ENCODE results near the gene ST6GALNAC3.
A peak's percentile ranks its signal among the peaks of the same experiment; 100 is the strongest.
"Not testable (repeated sequence)": the region's sequence is repeated elsewhere in the genome, so short reads cannot be mapped to it uniquely, and the experiment has no call there.

The ST6GALNAC3 gene

DNA sequence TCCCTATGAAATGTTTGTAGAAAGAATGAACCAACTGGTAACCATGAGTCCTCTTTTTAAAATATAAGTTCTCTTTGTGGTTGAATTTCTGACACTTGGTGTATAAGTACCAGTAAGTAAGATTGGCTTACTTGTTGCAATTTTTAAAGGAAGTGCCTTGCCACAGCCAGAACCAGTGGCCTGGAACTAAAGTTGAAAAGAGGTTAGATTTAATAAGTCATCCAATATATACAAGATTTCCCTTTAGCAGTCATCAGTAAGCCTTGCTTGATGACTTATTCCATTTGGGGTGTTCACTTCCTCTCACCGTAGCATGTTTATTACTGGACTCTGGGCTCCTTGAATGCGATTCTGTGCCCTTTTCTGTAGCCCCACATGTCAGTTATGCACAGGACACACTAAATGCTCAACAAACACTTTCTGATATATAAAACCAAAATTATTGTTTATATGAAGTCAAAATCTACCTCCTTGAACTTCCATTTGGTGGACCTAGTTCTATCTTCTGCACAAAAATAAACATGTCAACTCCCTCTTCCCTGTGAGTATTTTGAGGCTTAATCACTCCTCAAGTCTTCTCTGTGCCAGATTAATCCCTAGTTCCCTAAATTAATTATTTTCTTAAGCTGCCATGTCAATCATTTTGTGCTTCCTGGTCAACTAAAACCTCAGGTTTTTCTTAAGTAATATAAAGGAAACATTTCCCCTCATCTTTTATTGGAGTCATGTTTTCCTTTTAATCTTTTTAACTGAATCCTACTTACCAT, 218.1 kb downstream of the ST6GALNAC3 start:
- DNase-seq: no peak

DNA sequence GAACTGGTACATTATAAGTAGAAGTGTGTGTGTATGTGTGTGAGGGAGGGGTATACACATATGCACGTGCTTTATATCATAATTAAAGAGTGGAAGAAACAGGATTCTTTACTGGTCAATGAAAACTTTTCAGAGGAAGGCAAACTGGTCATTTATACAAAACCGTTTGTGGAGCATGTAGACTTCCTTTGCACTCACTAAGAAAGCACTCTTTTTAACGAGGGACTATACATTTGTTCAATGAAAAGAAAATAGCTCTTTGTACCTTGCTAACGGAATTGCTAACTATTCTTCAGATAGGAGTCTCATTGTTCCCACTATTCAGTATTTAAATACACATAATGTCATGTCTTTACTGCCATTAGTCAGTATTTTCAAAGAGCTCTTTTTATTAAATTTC, 219.3 kb downstream of the ST6GALNAC3 start:
- DNase-seq: no peak

DNA sequence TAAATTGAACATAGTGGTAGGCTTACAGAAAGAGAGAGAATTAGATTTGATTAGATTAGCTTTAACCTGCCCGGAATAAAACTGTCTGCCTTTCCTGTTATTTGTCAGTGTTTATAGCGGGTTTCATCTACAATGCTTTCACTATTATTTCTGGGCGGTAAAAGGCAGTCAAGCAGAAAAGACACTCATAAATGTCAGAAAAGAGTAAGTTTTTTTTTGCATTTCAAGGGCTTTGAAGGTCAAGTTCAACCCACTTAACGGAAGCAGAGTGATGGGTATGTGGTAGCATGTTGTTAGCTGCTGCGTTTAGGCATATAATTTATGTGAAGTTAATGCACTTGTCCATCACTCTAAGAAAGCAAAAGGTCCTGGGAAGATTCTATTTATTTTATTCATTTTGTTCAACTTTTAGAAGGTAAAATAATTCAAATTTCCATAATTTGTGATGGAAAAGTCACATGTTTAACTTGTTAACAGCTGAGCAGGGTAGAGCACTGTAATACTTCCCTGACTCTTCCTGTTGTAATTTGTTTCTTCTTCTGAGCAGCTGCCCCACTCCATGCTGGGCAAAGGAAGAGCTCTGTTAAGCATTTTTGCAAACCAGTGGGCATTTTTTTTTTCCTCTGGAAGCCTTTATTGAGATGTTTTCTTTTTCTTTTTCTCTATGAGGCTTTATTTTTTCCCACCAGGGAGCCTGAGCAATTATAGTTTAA, 220.1 kb downstream of the ST6GALNAC3 start:
- DNase-seq: no peak

DNA sequence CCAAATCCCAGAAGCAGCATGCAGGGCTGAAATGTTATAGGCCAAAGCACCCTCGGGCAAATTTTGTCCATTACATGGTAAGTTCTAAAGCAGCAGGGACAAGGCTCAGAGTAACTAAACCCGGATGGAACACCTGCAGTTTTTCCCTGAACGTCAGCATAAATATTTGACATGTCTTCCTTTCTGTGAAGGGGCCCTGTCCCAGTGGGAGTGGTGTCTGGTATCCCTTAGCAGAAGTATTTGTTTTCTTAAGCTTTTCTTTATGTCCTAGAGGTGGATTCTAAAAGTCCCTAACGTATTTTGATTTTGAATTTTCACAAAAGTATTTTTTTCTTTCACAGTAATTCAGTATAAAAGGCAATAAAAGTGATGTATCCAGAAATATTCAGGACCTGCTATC, 223.9 kb downstream of the ST6GALNAC3 start:
- no peak for DNase-seq

DNA sequence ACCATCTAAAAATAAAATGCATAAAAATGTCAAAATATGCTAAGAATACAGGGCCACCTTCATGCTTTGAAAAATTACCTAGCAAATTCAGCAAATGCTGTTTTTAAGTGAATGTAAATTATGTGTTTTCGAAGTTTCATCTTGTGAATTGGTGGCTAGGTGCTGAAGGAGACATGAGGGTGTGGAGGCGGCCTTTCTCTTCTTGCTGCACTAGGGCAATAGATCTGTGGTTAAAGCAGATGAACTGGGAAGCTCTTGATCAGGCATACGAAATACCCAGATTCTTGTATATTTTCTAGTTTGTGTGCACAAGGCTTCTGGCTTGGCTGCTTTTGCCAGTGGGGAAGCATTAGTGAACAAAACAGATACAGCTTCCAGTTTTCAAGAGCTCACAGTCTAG, 224.5 kb downstream of the ST6GALNAC3 start:
- no peak for DNase-seq

DNA sequence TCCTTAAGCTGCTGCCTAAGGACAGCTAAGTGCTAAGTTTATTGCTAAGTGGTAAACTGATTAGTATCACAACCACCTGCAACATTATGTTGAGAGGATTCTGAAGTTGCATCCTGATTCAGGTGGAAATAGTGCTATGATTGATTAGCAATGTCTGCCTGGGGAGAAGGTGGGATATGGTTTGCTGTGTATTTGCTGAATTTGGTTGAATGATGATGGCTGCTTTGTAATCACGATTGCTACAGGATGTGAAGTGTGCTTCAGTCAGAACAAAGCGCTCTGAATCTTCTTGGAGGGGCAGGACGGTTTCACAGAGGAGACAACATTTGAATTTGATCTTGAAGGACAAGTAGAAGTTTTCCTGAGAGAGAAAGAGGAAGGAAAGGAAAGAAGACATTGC, 226.0 kb downstream of the ST6GALNAC3 start:
- no peak for DNase-seq

DNA sequence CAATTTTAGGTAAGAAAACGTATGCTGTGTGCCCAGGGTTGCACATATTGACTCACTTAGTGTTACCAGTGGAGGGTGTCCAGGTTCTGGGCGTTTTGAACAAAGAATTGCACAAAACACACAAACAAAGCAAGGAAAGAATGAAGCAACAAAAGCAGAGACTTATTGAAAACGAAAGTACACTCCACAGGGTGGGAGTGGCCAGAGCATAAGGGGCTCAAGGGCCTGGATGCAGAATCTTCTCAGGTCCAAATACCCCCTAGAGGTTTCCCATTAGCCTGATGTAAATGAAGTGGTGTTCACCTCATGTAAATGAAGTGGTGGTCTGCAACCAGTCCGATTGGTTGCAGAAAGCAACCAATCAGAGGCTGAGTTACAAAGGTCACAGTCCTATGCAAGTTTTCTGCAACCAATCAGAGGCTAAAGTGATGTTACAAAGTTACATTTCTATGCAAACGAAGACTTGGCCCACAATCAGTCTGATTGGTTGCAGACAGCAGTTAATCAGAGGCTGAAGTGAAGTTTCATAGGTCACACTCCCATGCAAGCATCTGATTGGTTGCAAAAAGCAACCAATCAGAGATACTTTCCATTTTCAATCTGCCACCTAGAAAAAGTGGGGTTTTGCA, 228.3 kb downstream of the ST6GALNAC3 start:
- peak; percentile 77 for DNase-seq

DNA sequence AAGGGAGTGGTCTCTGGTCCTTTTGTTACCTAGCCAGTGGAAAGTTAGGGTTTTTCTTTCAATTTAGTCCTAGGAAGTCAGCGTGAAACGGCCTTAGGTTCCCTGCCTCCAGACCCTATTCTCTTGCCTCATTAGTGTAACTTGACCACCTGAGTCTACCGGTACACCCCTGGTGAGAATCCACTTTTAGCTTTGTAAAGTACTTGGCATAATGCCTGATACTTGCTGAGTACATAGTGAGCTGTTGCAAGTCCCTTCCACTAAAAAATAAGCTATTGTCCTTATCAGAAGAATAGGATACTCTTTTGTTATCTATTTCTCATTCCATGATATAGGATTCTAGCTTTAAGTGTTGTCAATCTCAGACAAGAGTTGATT, 228.8 kb downstream of the ST6GALNAC3 start:
- DNase-seq: peak; percentile 85

DNA sequence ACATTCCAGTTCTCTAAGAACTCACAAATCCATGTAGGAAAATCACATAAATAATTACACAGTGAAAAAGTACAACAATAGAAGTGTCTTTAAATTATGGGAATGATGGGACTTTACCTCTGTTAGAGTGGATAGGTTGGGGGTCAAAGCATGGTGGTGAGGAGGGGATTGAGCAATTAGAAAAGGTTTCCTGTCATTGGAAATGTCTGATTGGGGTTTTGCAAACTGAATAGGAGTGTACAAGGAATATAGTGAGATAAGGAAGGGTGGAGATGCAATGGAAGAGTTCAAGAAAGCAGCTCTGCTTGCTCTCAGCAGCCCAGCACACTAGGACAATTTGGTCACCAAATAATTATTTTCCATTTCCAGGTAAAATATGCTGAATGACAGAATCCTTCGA, 238.8 kb downstream of the ST6GALNAC3 start:
- no peak for DNase-seq

DNA sequence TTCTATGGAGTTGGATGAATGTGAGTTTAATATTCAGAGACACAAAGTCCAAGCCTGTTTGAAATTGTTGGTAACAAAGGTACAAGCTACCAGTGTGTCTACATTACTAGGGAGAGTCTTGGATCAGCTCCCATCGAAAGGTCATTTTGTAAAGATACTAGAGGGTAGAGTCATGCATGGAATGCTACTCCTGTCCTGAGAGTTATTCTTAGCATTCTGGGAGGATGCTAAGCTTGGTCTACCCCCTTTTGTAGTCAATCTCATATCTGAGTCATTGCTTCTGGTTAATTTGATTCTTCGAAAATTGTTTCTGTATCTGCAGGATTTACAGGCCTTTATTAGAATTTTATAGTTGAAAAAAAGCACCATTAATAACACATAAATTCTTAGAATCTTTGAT, 240.2 kb downstream of the ST6GALNAC3 start:
- DNase-seq: no peak

DNA sequence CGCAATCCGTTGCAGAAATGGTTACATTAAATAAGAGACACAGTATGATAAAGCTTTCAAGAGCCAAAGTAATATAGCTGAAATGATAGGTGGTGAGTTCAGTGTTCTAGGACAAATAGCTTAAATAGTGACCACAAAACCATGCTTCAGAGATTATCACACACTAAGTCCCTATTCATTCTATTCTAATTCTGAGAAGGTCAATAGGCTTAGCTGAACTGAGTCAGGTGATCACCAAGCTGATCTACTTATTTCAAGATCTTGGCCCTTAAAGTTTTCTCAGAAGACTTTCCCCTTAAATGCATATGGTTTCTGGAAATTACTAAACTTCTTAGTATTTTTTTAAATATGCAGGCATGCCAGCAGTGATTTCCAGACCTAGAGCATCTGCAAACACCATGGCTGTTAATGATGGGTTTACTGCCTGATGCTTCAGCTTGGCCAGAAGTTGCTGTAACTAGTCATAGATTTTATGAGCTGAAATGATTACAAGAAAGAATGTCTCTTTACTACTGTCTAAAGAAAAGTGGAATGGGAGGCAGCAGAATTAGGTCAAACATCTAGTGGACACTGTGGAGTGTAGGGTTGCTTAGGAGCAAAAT, 242.9 kb downstream of the ST6GALNAC3 start:
- no peak for DNase-seq

DNA sequence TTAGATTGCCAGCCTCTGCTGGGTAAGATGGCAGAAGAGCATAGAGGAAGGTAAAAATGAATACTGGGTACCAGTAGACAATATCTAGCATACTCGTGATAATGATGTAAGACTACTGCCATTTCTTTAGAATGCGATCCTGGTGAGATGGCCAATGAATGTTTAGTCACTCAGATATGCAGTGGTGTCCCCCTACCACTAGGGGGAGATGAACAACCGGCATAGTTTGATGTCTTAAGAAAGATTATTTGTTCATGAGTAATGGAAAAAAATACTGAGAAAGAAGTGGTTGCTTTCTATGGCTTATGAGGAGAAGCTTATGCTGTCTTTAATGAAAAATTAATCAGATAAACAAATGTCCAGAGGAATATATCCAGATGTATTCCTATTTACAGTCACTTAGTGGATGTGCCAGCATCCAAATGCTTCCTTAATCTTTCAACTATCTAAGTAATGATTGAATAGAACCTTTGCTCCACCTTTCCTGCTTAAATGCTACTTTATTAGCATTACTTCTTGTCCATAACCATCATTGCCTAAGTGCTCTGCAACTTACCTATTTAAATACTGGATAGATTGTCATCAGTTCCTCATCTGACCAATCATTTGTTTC, 256.6 kb downstream of the ST6GALNAC3 start:
- DNase-seq: peak; percentile 71

DNA sequence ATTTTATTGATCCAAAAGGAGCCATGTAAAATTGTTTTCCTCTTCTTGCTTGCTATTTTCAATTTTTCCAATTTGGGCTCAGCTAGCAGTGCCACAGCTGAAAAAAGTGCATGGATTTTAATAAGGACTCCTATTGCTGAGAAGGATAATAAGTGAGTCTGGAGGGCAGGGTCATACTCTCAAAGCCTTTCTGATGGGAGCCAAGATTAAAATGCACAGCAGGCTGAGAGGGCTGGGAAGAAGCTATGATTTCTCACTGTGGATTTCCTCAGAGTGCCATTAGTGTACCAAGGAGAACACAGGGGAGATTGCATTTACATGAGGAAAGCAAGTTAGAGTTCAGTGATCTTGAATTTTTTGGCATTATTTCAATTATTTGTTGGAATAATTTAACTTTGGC, 261.3 kb downstream of the ST6GALNAC3 start:
- DNase-seq: no peak

DNA sequence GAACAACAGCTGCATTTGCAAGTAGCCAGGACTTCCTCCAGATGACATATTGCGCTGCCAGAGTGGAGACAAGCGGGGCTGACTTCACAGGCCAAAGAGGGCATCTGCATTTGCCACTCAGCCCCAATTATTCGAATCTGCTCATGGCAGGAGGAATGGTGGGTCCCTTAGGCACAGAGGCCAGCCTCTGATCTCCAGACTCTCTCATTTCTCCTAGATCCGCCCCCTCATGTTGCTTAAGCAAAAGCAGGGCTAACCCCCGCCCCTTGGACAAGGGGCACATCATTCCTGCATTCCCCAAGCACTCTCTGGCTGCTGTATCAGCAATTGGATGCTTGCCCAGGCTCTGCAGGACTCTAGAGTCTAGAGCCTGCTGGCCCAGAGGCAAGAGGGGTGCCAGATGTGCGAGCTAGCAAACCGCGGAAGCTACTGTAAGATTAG, 262.4 kb downstream of the ST6GALNAC3 start:
- peak; percentile 60 for DNase-seq

DNA sequence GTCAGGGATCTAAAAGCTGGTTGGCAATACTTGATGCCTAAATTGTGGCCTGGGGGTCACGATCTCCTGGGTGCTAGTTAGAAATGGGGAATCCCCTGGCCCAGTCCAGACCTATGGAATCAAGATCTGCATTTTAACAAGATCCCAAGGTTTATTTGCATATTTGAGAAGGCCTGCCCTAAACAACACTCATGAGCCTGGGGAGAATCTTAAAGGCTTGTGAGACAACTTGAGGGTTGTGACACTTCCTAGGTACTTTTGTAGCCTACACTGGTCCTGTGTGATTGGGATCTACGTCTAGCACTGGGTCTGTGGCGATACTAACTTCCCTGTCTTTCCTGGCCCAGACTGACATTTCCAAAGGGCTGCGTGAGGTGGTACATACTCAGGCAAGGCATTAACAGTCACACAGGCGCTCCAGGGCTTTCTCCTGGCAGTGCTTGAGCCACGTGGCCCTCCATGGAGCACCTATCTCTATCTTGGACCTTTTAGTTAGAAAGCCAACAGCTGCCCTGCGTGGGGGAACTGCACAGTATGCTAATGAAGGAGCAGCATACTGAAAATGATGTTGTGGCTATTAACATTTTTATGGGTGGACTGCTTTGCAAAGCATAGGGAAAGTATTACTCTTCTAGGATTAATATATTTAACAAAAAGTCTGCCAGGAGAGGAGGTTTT, 263.1 kb downstream of the ST6GALNAC3 start:
- DNase-seq: no peak

DNA sequence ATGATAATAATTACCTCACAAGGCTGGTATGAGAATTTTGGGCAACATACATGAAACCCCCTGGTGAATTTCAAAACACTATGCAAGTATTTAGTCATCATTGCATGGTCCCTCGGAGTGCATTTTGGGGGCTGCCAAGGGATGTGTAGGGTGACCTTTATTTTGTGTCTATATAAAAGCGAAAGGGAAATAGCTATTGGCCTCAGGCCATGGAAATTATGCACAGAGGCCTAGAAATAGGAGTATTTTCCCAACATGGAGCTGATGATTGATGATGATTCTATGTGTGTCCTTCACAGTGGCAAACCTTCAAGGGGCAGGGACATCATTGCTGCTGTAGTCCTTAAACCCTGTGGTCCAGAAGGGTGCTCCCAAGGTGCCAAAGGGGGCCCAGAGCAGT, 265.5 kb downstream of the ST6GALNAC3 start:
- no peak for DNase-seq

DNA sequence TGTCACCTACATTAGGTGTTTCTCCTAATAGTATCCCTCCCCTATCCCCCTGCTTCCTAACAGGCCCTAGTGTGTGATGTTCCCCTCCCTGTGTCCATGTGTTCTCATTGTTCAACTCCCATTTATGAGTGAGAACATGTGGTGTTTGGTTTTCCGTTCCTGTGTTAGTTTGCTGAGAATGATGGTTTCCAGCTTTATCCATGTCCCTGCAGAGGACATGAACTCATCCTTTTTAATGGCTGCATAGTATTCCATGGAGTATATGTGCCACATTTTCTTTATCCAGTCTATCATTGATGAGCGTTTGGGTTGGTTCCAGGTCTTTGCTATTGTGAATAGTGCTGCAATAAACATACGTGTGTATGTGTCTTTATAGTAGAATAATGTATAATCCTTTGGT, 267.3 kb downstream of the ST6GALNAC3 start:
- not testable (repeated sequence) for DNase-seq

DNA sequence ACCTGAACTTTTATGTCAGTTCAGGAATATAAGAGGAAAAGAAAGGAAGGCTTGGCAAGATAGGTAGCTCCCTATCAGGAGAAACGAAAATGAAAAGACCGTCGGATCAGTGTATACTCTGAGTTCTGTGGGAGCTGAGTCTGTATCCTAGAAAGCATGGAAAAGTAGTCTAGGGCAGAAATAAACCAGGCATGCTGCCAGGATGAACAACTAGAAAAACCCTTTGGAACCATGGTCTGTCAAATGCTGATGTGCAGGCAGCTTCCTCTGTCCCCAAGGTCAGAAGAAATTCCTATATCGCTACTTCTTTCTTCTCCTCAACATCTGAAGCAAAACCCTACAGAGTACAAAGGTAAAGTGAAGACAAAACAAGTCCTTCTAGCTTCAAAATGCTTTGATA, 268.8 kb downstream of the ST6GALNAC3 start:
- no peak for DNase-seq

DNA sequence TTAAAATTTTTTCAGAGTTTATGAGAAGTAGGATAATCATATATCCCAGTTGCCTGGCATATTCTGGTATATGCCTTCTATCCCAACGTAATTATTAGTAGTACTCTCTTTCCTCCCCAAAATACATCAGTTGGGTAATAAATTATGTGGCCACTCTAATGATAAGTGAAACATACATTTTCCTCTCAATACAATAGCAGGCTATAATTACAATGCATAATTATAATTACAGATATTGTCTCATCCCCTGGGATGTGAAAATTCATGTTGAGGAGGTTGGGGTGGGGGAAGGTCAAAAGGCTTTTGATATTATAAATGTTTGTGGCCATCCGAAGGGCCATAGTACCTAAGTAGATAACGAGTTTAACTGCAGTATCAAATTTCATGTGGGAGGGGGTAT, 277.1 kb downstream of the ST6GALNAC3 start:
- DNase-seq: no peak

DNA sequence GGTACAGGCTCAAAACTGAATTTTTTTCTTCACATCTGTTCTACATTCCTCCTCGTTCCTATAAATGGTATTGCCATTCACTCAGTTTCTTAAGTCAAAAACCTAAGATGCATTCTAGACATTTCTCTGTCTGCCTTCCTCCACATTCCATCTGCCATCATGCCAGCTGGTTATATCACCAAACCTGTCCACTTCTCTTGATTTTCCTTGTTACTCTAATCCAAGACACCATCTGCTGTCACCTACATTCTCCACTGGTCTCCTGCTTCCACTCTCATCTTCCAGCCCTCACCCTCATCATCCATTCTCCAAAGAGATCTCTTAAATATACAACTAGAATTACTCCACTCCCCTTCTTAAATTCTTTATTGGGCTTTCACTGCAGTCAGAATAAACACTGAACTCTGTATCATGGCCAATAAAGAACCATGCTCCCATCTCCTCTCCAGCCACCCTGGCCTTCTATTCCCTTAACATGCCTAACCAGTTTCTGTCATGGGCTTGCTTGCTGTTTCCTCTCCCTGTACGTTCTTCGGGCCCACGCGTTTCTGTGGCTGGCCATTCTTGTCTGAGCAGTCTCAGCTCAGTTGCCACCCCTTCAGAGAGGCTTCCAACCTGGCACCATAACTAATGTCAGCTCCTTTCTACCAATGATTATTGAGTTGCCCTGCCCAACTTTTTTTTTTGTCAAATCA, 278.3 kb downstream of the ST6GALNAC3 start:
- DNase-seq: no peak

DNA sequence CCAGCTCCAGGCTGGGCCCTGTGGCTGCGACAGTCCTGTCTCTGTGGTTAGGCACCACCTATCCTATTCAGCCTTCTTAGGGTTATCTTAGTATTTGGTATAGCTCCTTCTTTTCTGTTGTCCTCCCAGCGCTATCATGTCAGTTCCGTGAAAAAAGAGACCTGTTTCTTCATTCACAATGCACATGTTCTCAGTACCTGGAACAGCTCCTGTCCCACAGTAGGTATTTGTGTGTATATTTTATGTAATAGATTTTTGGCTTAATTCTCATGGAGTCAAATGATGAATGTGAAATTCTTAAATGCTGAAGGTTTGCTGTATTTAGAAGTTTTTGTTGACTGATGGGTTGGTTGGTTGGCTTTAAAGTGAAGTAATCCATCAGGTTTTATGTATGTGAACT, 279.7 kb downstream of the ST6GALNAC3 start:
- DNase-seq: no peak

DNA sequence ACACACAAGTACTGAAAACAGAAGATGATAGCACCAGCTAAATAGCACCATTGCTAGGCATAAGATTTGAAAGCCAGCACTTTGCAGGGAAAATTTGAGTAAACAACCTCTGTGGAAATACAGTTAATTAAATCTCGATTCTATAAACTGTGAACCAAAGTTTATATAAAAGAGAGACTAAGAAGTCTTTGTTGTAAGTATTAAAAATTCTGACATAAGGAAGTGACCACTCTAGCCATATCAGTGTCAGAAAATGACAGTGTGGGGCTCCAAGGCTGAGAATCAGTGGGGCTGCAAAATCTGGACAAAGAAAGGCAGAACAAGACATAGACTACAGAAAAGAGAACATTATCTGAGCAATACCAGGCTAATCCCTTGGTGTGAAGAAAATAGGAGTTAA, 292.2 kb downstream of the ST6GALNAC3 start:
- no peak for DNase-seq

Data from NCI-H2107 (cell line).